SK-N-SH (cell line): Measurements from ENCODE around the gene GALNT4. TPM values are rescaled to one million over a fixed set of nuclear protein-coding genes. Genes with fewer than 3 reads are reported as not detected.

ENCODE experiments used
- CTCF ChIA-PET: fragments of 300-600, 350-600 bp; formaldehyde crosslinking; extraction: SDS; loops from one replicate; lab custom pipeline; 2021; lab: Yijun Ruan, JAX
- POLR2A ChIA-PET: fragments of 350-600 bp; sonication (Branson Sonifier 250); formaldehyde crosslinking; extraction: SDS; loops from one replicate; lab custom pipeline; 2020; ENCODE audit warnings: antibody characterized with exemption, inconsistent platforms; lab: Yijun Ruan, JAX
- DNase-seq: peaks from one replicate; pipeline ENCODE4 v3.0.0; 2012
- H2AFZ ChIP-seq: fragments of 200-600 bp; sonication (generic); 2 replicates; pipeline ENCODE4 v1.8.1; 2016; ENCODE audit warnings: antibody characterized with exemption, mild to moderate bottlenecking, low read depth
- H3F3A ChIP-seq: fragments of 200-600 bp; sonication (generic); replicated peaks from 2 replicates; pipeline ENCODE3; 2016; ENCODE audit warnings: antibody characterized with exemption, mild to moderate bottlenecking; ENCODE audit not compliant: insufficient read depth
- H3K27ac ChIP-seq, 2 experiments: fragments of 200-500 bp in 1 of 2; fragments of 200-600 bp in 1 of 2; sonication (Bioruptor generic) in 1 of 2; sonication (generic), shearing (Covaris generic) in 1 of 2; 2 replicates each; pipeline versions ENCODE4 v1.5.1 to v1.6.1; 2014 to 2016; ENCODE audit warnings: low read depth in 2 of 2, inconsistent platforms in 1 of 2, low read length in 1 of 2, mild to moderate bottlenecking in 1 of 2, mixed read lengths in 1 of 2
- H3K27me3 ChIP-seq: fragments of 200-600 bp; sonication (generic), shearing (Covaris generic); 2 replicates; pipeline ENCODE4 v1.6.1; 2016; ENCODE audit warnings: mixed run types; ENCODE audit not compliant: insufficient read depth
- H3K36me3 ChIP-seq, 2 experiments: fragments of 200-500 bp in 1 of 2; fragments of 200-600 bp in 1 of 2; sonication (Bioruptor generic) in 1 of 2; sonication (generic) in 1 of 2; replicated peaks in 1 of 2; 2 replicates each; pipeline versions ENCODE3 to v1.5.1; 2014 to 2016; ENCODE audit warnings: low read length in 1 of 2, mild to moderate bottlenecking in 1 of 2; ENCODE audit not compliant: insufficient read depth in 2 of 2, control insufficient read depth in 1 of 2
- H3K4me1 ChIP-seq, 2 experiments: fragments of 200-500 bp in 1 of 2; fragments of 200-600 bp in 1 of 2; sonication (Bioruptor generic) in 1 of 2; sonication (generic), shearing (Covaris generic) in 1 of 2; 2 replicates each; pipeline versions ENCODE4 v1.5.1 to v1.6.1; 2014 to 2016; ENCODE audit warnings: low read depth in 1 of 2, low read length in 1 of 2, mixed run types in 1 of 2; ENCODE audit not compliant: insufficient read depth in 2 of 2, control insufficient read depth in 1 of 2
- H3K4me2 ChIP-seq: fragments of 200-600 bp; sonication (generic), shearing (Covaris generic); 2 replicates; pipeline ENCODE4 v1.6.1; 2017; ENCODE audit warnings: mixed run types
- H3K4me3 ChIP-seq, 2 experiments: fragments of 200-500 bp in 1 of 2; fragments of 200-600 bp in 1 of 2; sonication (Bioruptor generic) in 1 of 2; sonication (generic), shearing (Covaris generic) in 1 of 2; 2 replicates each; pipeline versions ENCODE4 v1.5.1 to v1.8.1; 2014 to 2016; ENCODE audit warnings: low read depth in 2 of 2, inconsistent platforms in 1 of 2, low read length in 1 of 2, mild to moderate bottlenecking in 1 of 2, mixed read lengths in 1 of 2, moderate library complexity in 1 of 2
- H3K79me2 ChIP-seq: fragments of 200-600 bp; sonication (generic); 2 replicates; pipeline ENCODE4 v1.8.1; 2017; ENCODE audit warnings: mild to moderate bottlenecking; ENCODE audit not compliant: insufficient read depth
- H3K9ac ChIP-seq: fragments of 200-600 bp; sonication (generic); 2 replicates; pipeline ENCODE4 v1.6.1; 2017; ENCODE audit warnings: mixed run types
- H3K9me2 ChIP-seq: fragments of 200-600 bp; sonication (generic); 2 replicates; pipeline ENCODE4 v1.6.1; 2017; ENCODE audit warnings: mixed run types
- H3K9me3 ChIP-seq: fragments of 200-600 bp; sonication (generic); 2 replicates; pipeline ENCODE4 v1.6.1; 2017; ENCODE audit warnings: mixed run types, mild to moderate bottlenecking, moderate library complexity
- H4K20me1 ChIP-seq: fragments of 200-600 bp; sonication (generic); 2 replicates; pipeline ENCODE4 v1.6.1; 2017; ENCODE audit warnings: mild to moderate bottlenecking, mixed run types; ENCODE audit not compliant: insufficient read depth
- CTCF ChIP-seq: fragments of 200-600 bp; sonication (generic); IDR thresholded peaks from 2 replicates; pipeline ENCODE4 v1.6.1; 2017; ENCODE audit warnings: antibody characterized with exemption, mild to moderate bottlenecking, moderate library complexity
- EZH2phosphoT487 ChIP-seq: fragments of 200-600 bp; sonication (generic); IDR thresholded peaks from 2 replicates; pipeline ENCODE4 v1.6.1; 2017; ENCODE audit warnings: low read depth, mixed run types, mild to moderate bottlenecking, antibody characterized with exemption, moderate library complexity, borderline replicate concordance
- FOSL2 ChIP-seq: IDR thresholded peaks from 2 replicates; pipeline ENCODE4 v1.4.0; 2012; ENCODE audit warnings: low read depth, mild to moderate bottlenecking, moderate library complexity, borderline replicate concordance
- GABPA ChIP-seq: IDR thresholded peaks from 2 replicates; pipeline ENCODE4 v1.4.0; 2012; ENCODE audit warnings: low read depth, mild to moderate bottlenecking
- GATA2 ChIP-seq: sonication (generic); formaldehyde crosslinking; IDR thresholded peaks from 2 replicates; pipeline ENCODE4 v1.5.0; 2020; ENCODE audit warnings: mild to moderate bottlenecking, missing genetic modification reagents
- MEF2A ChIP-seq: IDR thresholded peaks from 2 replicates; pipeline ENCODE4 v1.4.0; 2012; ENCODE audit warnings: low read depth, borderline replicate concordance
- NFIC ChIP-seq: IDR thresholded peaks from 2 replicates; pipeline ENCODE4 v1.4.0; 2012; ENCODE audit warnings: borderline replicate concordance
- POLR2AphosphoS5 ChIP-seq: IDR thresholded peaks from 2 replicates; pipeline ENCODE4 v1.6.1; 2012; ENCODE audit warnings: low read depth, low read length
- RAD21 ChIP-seq: IDR thresholded peaks from 2 replicates; pipeline ENCODE4 v1.6.1; 2012; ENCODE audit warnings: mild to moderate bottlenecking, low read length
- RFX5 ChIP-seq: IDR thresholded peaks from 2 replicates; pipeline ENCODE4 v1.6.1; 2012; ENCODE audit warnings: mild to moderate bottlenecking, improper control_type of control experiment, low read length
- RXRA ChIP-seq: IDR thresholded peaks from 2 replicates; pipeline ENCODE4 v1.4.0; 2012; ENCODE audit warnings: low read depth, mild to moderate bottlenecking, borderline replicate concordance
- TCF12 ChIP-seq: IDR thresholded peaks from 2 replicates; pipeline ENCODE4 v1.4.0; 2012
- USF1 ChIP-seq: IDR thresholded peaks from 2 replicates; pipeline ENCODE4 v1.4.0; 2012; ENCODE audit warnings: low read depth, borderline replicate concordance
- ZBTB33 ChIP-seq: IDR thresholded peaks from 2 replicates; pipeline ENCODE4 v1.4.0; 2012; ENCODE audit warnings: low read depth, borderline replicate concordance
- WGBS: methylation state at CpG from one replicate; pipeline ENCODE4 v1.1.6; 2017; ENCODE audit warnings: low lambda C conversion rate; 5-methylcytosine and 5-hydroxymethylcytosine counted together
- polyA plus RNA-seq, 3 experiments: library from polyadenylated mRNA; depleted of rRNA; stranded (reverse); fragments of >200 nt; gene quantifications; 2 replicates each; pipeline ENCODE4 v1.2.3, GENCODE V29; 2012

GALNT4 gene
- polyA plus RNA-seq, 1 of the 3 experiments (the other 2 are of a cell fraction), result 1.1 TPM

GRCh38 chr12:89477633-89478279, 46.8 kb downstream of the GALNT4 start:
- Histone ChIP-seq H3K27me3 (no peaks in the 10 kb centered on the region), H3K27ac (no peak overlapping the region), H3F3A (peaks cover 7% of the 10 kb centered on the region), H3K4me3 (no peak overlapping the region), H3K4me2 (no peak overlapping the region), H3K9me2 (no peaks in the 10 kb centered on the region), H3K79me2 (no peaks in the 10 kb centered on the region), H3K4me1 (0 out of 4 replicates have a peak, but pooled peaks cover 0 to 5% of the 10 kb centered on the region in 2 experiments), H3K36me3 (no peaks in the 10 kb centered on the region), H3K9ac (no peak overlapping the region), H4K20me1 (no peaks in the 10 kb centered on the region), H2AFZ (no peak overlapping the region), H3K9me3 (no peaks in the 10 kb centered on the region)
- DNase-seq, result no peak
- WGBS, result 99% methylated on average over 8 of the region's 8 CpGs
- ChIA-PET POLR2A (no interaction called here), CTCF (no interaction called here)
- TF ChIP-seq FOSL2 (no peak), POLR2AphosphoS5 (no peak), TCF12 (no peak), RFX5 (no peak), EZH2phosphoT487 (no peak), RAD21 (no peak), USF1 (no peak), MEF2A (no peak), GATA2 (CRISPR knock-in tag) (no peak), NFIC (no peak), ZBTB33 (no peak)

GRCh38 chr12:89476904-89477595, 47.5 kb downstream of the GALNT4 start:
- H3K4me2 ChIP-seq, result no peak overlapping the region
- H3K36me3 ChIP-seq, result no peaks in the 10 kb centered on the region
- 0 out of 4 replicates have a peak, but pooled peaks cover 0 to 5% of the 10 kb centered on the region in 2 experiments for H3K4me1 ChIP-seq
- no peak overlapping the region for H3K9ac ChIP-seq
- no peaks in the 10 kb centered on the region for H3K79me2 ChIP-seq
- H3K9me2 ChIP-seq, result no peaks in the 10 kb centered on the region
- DNase-seq, result no peak
- H2AFZ ChIP-seq, result no peak overlapping the region
- no peak overlapping the region for H3K27ac ChIP-seq
- POLR2A ChIA-PET, result no interaction called here
- H4K20me1 ChIP-seq, result no peaks in the 10 kb centered on the region
- no peaks in the 10 kb centered on the region for H3K27me3 ChIP-seq
- TF ChIP-seq GABPA (no peak), RXRA (no peak), CTCF (no peak)
- peaks cover 14% of the 10 kb centered on the region for H3F3A ChIP-seq
- H3K4me3 ChIP-seq, result no peak overlapping the region
- 93% methylated on average over 4 of the region's 4 CpGs for WGBS
- CTCF ChIA-PET, result interaction anchor here (1.0 kb wide), 1 partner anchor 460 kb away, joined by 3 read pairs; no protein-coding TSS in a partner anchor
- H3K9me3 ChIP-seq, result no peaks in the 10 kb centered on the region
